Natural killer cell (primary cell): Measurements from ENCODE around the gene PLCB1. TPM values are rescaled to one million over a fixed set of nuclear protein-coding genes. Genes with fewer than 3 reads are reported as not detected.

ENCODE experiments used
- ATAC-seq, 3 donors: fragments of 150-1000 bp in 2 of 3; fragments of 200-7000 bp in 1 of 3; cut with Tn5 transposase; 1 replicate in 1 of 3; 2 replicates in 2 of 3; pipeline ENCODE4 v1.10.0; 2021; ENCODE audit warnings: mild to moderate bottlenecking in 2 of 3, moderate library complexity in 2 of 3
- DNase-seq, 2 donors: peaks; one replicate each; pipeline versions ENCODE4 v3.0.0 to v3.0.0-alpha.2; 2013 to 2021; ENCODE audit warnings: mixed read lengths in 1 of 2
- H3K27ac ChIP-seq: one replicate; pipeline ENCODE4 v1.5.1; 2013; ENCODE audit warnings: mild to moderate bottlenecking, low read length
- H3K27me3 ChIP-seq: one replicate; pipeline ENCODE4 v1.6.1; 2013; ENCODE audit warnings: low read length; ENCODE audit not compliant: control insufficient read depth, insufficient read depth
- H3K36me3 ChIP-seq: one replicate; pipeline ENCODE4 v1.6.1; 2013; ENCODE audit warnings: low read length; ENCODE audit not compliant: control insufficient read depth, insufficient read depth
- H3K4me1 ChIP-seq: one replicate; pipeline ENCODE4 v1.6.1; 2013; ENCODE audit warnings: low read length; ENCODE audit not compliant: control insufficient read depth, insufficient read depth
- H3K4me3 ChIP-seq: one replicate; pipeline ENCODE4 v1.5.1; 2013; ENCODE audit warnings: low read length
- H3K9me3 ChIP-seq: one replicate; pipeline ENCODE4 v1.6.1; 2013; ENCODE audit warnings: low read length; ENCODE audit not compliant: control insufficient read depth, insufficient read depth
- H3K27ac Mint-ChIP-seq, 2 donors: one replicate each; pipeline ENCODE4 v1.8.0; 2022; ENCODE audit warnings: mild to moderate bottlenecking in 2 of 2, mixed read lengths in 2 of 2, moderate library complexity in 1 of 2
- H3K27me3 Mint-ChIP-seq, 2 donors: one replicate each; pipeline ENCODE4 v1.8.0; 2022; ENCODE audit warnings: low read depth in 2 of 2, mixed read lengths in 2 of 2
- H3K36me3 Mint-ChIP-seq: one replicate; pipeline ENCODE4 v1.8.0; 2022; ENCODE audit warnings: mixed read lengths
- H3K4me1 Mint-ChIP-seq, 2 donors: one replicate each; pipeline ENCODE4 v1.8.0; 2022; ENCODE audit warnings: mixed read lengths in 2 of 2
- H3K4me3 Mint-ChIP-seq: one replicate; pipeline ENCODE4 v1.8.0; 2022; ENCODE audit warnings: mild to moderate bottlenecking, moderate library complexity, mixed read lengths
- H3K9me3 Mint-ChIP-seq, 2 donors: one replicate each; pipeline ENCODE4 v1.8.0; 2022; ENCODE audit warnings: mixed read lengths in 2 of 2
- WGBS: methylation state at CpG from one replicate; pipeline ENCODE4 v1.1.7; 2013; ENCODE audit warnings: missing lambda C conversion rate; ENCODE audit not compliant: insufficient coverage; 5-methylcytosine and 5-hydroxymethylcytosine counted together
- intact Hi-C: fragments of 100-400 bp; cut with micrococcal nuclease; formaldehyde crosslinking; loops from one replicate; pipeline ENCODE4 v1.14.2; 2022
- total RNA-seq, 4 donors: library from RNA; stranded (reverse); fragments of 120-200 nt in 1 of 4; gene quantifications; one replicate each; pipeline versions ENCODE4 v1.2.3 to v1.2.4, GENCODE V29; 2013 to 2022
- TF ChIP-seq, protein P1 (sequence below): fragments of 200-600 bp; IDR thresholded peaks from one replicate; pipeline ENCODE4 v1.8.0; 2022; ENCODE audit warnings: antibody characterized with exemption

Gene PLCB1
- total RNA-seq, 3 donors from 2014 or later (not counting 1 experiment from before 2014, with no cell fraction given): 48.7 to 66.2 (median 57.7) TPM

DNA sequence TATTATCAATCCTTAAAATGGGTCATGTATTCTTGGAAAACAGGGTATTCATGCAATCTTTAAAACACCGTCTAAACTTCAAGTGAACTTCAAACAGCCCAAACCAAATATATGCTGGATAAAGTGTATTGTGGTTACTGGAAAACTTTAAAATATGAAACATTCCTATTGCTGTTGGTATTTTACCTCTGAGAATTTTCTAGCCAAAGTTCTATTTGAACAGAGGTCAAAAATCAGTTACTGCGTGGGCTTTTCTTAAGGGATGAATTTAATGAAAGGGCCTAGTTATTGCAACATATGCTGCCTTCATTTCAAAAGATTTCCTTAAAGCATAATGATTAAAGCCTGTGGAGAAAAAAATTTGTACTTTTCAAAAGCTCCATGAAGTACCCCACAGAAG, 436.0 kb downstream of the PLCB1 start:
- peaks cover 2 to 5% of the 10 kb centered on the region in 2 donors for H3K9me3 Mint-ChIP-seq
- Histone ChIP-seq H3K27me3 (no peaks in the 10 kb centered on the region), H3K36me3 (no peaks in the 10 kb centered on the region), H3K9me3 (no peaks in the 10 kb centered on the region), H3K4me3 (no peak overlapping the region), H3K27ac (no peak overlapping the region), H3K4me1 (no peaks in the 10 kb centered on the region)
- intact Hi-C loops: no loop called here
- peaks cover 9 to 10% of the 10 kb centered on the region in 2 donors for H3K4me1 Mint-ChIP-seq
- WGBS: no CpG with 5 or more reads among the region's 2 CpGs
- no peak overlapping the region for H3K4me3 Mint-ChIP-seq
- ATAC-seq (no peak), DNase-seq (no peak)
- H3K36me3 Mint-ChIP-seq: peaks cover 9% of the 10 kb centered on the region
- TF ChIP-seq, protein P1, sequence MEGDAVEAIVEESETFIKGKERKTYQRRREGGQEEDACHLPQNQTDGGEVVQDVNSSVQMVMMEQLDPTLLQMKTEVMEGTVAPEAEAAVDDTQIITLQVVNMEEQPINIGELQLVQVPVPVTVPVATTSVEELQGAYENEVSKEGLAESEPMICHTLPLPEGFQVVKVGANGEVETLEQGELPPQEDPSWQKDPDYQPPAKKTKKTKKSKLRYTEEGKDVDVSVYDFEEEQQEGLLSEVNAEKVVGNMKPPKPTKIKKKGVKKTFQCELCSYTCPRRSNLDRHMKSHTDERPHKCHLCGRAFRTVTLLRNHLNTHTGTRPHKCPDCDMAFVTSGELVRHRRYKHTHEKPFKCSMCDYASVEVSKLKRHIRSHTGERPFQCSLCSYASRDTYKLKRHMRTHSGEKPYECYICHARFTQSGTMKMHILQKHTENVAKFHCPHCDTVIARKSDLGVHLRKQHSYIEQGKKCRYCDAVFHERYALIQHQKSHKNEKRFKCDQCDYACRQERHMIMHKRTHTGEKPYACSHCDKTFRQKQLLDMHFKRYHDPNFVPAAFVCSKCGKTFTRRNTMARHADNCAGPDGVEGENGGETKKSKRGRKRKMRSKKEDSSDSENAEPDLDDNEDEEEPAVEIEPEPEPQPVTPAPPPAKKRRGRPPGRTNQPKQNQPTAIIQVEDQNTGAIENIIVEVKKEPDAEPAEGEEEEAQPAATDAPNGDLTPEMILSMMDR: no peak
- H3K27me3 Mint-ChIP-seq: no peaks in the 10 kb centered on the region
- H3K27ac Mint-ChIP-seq: no peak overlapping the region

DNA sequence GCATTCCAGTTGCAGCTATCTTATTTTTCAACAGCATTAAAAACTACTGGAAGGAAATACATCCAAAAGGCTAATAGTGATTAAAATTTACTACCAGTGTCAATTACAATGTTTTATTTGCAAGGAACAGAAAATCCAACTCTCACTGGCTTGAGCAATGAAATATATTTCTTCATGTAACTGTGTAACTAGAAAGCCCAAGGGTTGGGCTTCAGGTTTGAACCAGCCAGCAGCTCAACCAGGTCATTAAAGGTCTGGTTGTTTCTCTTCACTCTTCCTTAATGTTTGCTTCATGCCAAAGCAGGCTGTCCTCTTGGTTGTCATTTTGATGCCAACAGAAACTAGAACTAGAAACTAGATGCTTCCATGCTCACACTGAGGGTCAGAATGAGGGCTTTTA, 437.7 kb downstream of the PLCB1 start:
- ATAC-seq: no peak
- no peak for DNase-seq
- no peak overlapping the region for H3K4me3 ChIP-seq
- H3K4me3 Mint-ChIP-seq: no peak overlapping the region
- H3K27ac ChIP-seq: no peak overlapping the region
- H3K27ac Mint-ChIP-seq: no peak overlapping the region
- TF ChIP-seq, protein P1: no peak
- H3K4me1 ChIP-seq: no peaks in the 10 kb centered on the region
- no peaks in the 10 kb centered on the region for H3K36me3 Mint-ChIP-seq
- H3K4me1 Mint-ChIP-seq: peaks cover 9 to 10% of the 10 kb centered on the region in 2 donors
- H3K9me3 Mint-ChIP-seq: no peaks in the 10 kb centered on the region
- no peaks in the 10 kb centered on the region for H3K27me3 Mint-ChIP-seq
- H3K36me3 ChIP-seq: no peaks in the 10 kb centered on the region
- intact Hi-C loops: no loop called here
- H3K27me3 ChIP-seq: no peaks in the 10 kb centered on the region
- no peaks in the 10 kb centered on the region for H3K9me3 ChIP-seq

DNA sequence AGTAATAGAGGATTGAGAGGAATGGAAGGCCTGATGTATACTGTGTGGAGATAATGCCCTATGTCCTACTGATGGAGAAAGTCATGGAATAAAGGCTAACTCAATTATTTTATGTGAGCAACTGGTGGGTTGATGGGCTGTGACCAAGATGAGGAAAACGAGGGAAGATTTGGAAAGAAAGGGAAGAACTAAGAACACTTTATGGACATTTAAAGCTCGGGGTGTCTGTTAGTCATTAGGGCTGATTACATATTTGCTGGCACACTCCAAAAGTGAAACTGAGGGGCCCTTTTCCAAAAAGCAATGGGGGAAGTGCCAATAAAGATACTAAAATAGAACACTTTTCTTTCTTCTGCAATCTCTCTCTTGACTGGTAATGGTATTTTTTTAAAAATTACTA, 439.5 kb downstream of the PLCB1 start:
- 85% methylated on average over 2 of the region's 2 CpGs for WGBS
- Histone ChIP-seq H3K27me3 (no peaks in the 10 kb centered on the region), H3K27ac (no peak overlapping the region), H3K36me3 (no peaks in the 10 kb centered on the region), H3K4me1 (no peaks in the 10 kb centered on the region), H3K4me3 (no peak overlapping the region), H3K9me3 (no peaks in the 10 kb centered on the region)
- Mint-ChIP-seq H3K27me3 (no peaks in the 10 kb centered on the region), H3K27ac (no peak overlapping the region), H3K4me3 (no peak overlapping the region), H3K9me3 (no peaks in the 10 kb centered on the region), H3K4me1 (peaks cover 9 to 10% of the 10 kb centered on the region in 2 donors), H3K36me3 (no peaks in the 10 kb centered on the region)
- intact Hi-C loops: no loop called here
- ATAC-seq (no peak), DNase-seq (no peak)
- TF ChIP-seq, protein P1: no peak

DNA sequence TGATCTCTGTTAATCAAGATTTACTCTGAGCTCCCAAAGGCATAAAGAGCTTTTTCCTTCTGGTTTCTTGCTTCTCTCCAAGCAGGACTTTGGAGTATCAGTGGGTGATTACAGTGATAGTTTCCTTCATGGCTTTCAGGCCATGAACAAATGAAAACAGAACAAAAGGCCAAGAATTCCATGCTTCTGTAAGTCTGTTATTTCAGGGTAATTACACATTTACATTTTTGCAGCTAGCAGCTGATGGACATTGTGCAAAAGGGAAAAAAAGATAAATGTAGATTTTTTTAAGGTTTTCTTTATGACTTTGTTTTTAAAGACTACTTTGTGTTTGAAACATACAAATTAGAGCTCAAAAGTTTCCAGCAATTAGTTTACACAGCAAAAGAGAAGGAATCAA, 441.6 kb downstream of the PLCB1 start:
- no peaks in the 10 kb centered on the region for H3K36me3 ChIP-seq
- intact Hi-C loops: no loop called here
- ATAC-seq (no peak), DNase-seq (no peak)
- Mint-ChIP-seq H3K27ac (no peak overlapping the region), H3K27me3 (no peaks in the 10 kb centered on the region), H3K9me3 (no peaks in the 10 kb centered on the region), H3K36me3 (no peaks in the 10 kb centered on the region), H3K4me3 (no peak overlapping the region), H3K4me1 (peaks cover 10 to 13% of the 10 kb centered on the region in 2 donors)
- no peaks in the 10 kb centered on the region for H3K9me3 ChIP-seq
- H3K27ac ChIP-seq: no peak overlapping the region
- no peaks in the 10 kb centered on the region for H3K27me3 ChIP-seq
- no peak overlapping the region for H3K4me3 ChIP-seq
- TF ChIP-seq, protein P1: no peak
- no peaks in the 10 kb centered on the region for H3K4me1 ChIP-seq
